BLaER1 (cell line): ENCODE measurements around the gene MN1.

Experiments used
- H3K27ac ChIP-seq: shearing (Covaris generic); formaldehyde crosslinking; 2 replicates; pipeline ENCODE4 v1.8.1; 2022
- H3K27me3 ChIP-seq: shearing (Covaris generic); formaldehyde crosslinking; 2 replicates; pipeline ENCODE4 v1.8.1; 2022
- H3K36me3 ChIP-seq: shearing (Covaris generic); formaldehyde crosslinking; 2 replicates; pipeline ENCODE4 v1.8.1; 2022
- H3K4me1 ChIP-seq: shearing (Covaris generic); formaldehyde crosslinking; 2 replicates; pipeline ENCODE4 v1.8.1; 2022
- H3K4me2 ChIP-seq: shearing (Covaris generic); formaldehyde crosslinking; 2 replicates; pipeline ENCODE4 v1.8.1; 2022
- H3K4me3 ChIP-seq: shearing (Covaris generic); formaldehyde crosslinking; 2 replicates; pipeline ENCODE4 v1.8.1; 2022
- H3K9ac ChIP-seq: shearing (Covaris generic); formaldehyde crosslinking; 2 replicates; pipeline ENCODE4 v1.8.1; 2022
- H3K9me3 ChIP-seq: shearing (Covaris generic); formaldehyde crosslinking; 2 replicates; pipeline ENCODE4 v1.8.1; 2022
- H4K20me1 ChIP-seq: shearing (Covaris generic); formaldehyde crosslinking; 2 replicates; pipeline ENCODE4 v1.8.1; 2022
- Cebpa-rat ChIP-seq: shearing (Covaris generic); IDR thresholded peaks from 2 replicates; pipeline ENCODE4 v1.8.1; 2022

The MN1 gene

DNA sequence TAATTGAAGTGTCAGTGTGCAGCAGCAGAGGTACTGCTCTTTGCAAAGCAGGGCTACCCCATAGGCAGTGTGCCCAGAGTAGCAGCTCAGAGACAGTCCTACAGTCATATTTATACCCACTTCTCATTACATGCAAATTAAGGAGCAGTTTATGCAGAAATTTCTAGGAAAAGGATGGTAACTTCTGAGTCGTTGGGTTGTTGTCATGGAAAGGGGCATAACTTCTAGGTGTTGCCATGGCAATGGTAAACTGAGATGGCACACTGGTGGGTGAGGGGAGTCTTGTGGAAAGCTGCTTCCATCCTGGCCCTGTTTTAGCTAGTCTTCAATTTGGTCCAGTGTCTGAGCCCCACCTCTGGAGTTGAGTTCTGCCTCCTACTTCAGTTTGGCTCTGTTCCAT lies 77.4 kb downstream of the MN1 start:
- Histone ChIP-seq H3K4me3 (no peak overlapping the region), H3K27me3 (no peaks in the 10 kb centered on the region; the same call in 1 of the 2 replicates), H3K4me2 (no peak overlapping the region), H4K20me1 (no peaks in the 10 kb centered on the region), H3K9me3 (peaks cover 14% of the 10 kb centered on the region; the same call in 1 of the 2 replicates), H3K9ac (no peak overlapping the region), H3K27ac (no peak overlapping the region), H3K4me1 (peaks cover 45% of the 10 kb centered on the region), H3K36me3 (no peaks in the 10 kb centered on the region)
- TF ChIP-seq Cebpa-rat: no peak

- no peak overlapping the region for H3K9ac ChIP-seq
Measured at GRCh38 chr22:27723708-27724107, 77.8 kb downstream of the MN1 start.

GRCh38 chr22:27723158-27723557 lies 78.4 kb downstream of the MN1 start:
- Histone ChIP-seq H3K4me2 (no peak overlapping the region), H3K27me3 (no peaks in the 10 kb centered on the region; the same call in 1 of the 2 replicates), H3K4me3 (no peak overlapping the region), H3K36me3 (no peaks in the 10 kb centered on the region), H3K27ac (no peak overlapping the region), H3K4me1 (peaks cover 50% of the 10 kb centered on the region), H3K9me3 (peaks cover 14% of the 10 kb centered on the region; the same call in 1 of the 2 replicates), H3K9ac (no peak overlapping the region), H4K20me1 (no peaks in the 10 kb centered on the region)
- no peak for TF ChIP-seq Cebpa-rat

More at GRCh38 chr22:27723708-27724107, 77.8 kb downstream of the MN1 start:
- peaks cover 45% of the 10 kb centered on the region for H3K4me1 ChIP-seq
- no peak overlapping the region for H3K4me2 ChIP-seq
- no peak overlapping the region for H3K4me3 ChIP-seq
- no peak for TF ChIP-seq Cebpa-rat
- H3K27ac ChIP-seq: no peak overlapping the region
- H3K27me3 ChIP-seq: no peaks in the 10 kb centered on the region; the same call in 1 of the 2 replicates
- no peaks in the 10 kb centered on the region for H4K20me1 ChIP-seq
- H3K36me3 ChIP-seq: no peaks in the 10 kb centered on the region
- peaks cover 14% of the 10 kb centered on the region; the same call in 1 of the 2 replicates for H3K9me3 ChIP-seq

- H3K27me3 ChIP-seq: no peaks in the 10 kb centered on the region; the same call in 1 of the 2 replicates
- H3K36me3 ChIP-seq: no peaks in the 10 kb centered on the region
- no peak overlapping the region for H3K4me3 ChIP-seq
- no peak overlapping the region for H3K4me2 ChIP-seq
- H3K27ac ChIP-seq: no peak overlapping the region
- H3K9me3 ChIP-seq: peaks cover 14% of the 10 kb centered on the region; the same call in 1 of the 2 replicates
- peaks cover 44% of the 10 kb centered on the region for H3K4me1 ChIP-seq
- no peaks in the 10 kb centered on the region for H4K20me1 ChIP-seq
- no peak overlapping the region for H3K9ac ChIP-seq
- no peak for TF ChIP-seq Cebpa-rat
Measured at GRCh38 chr22:27720860-27721259, 80.7 kb downstream of the MN1 start.

- TF ChIP-seq Cebpa-rat: no peak
- Histone ChIP-seq H3K36me3 (no peaks in the 10 kb centered on the region), H3K4me1 (peaks cover 55% of the 10 kb centered on the region), H3K9me3 (peaks cover 14% of the 10 kb centered on the region; the same call in 1 of the 2 replicates), H3K4me2 (peak overlapping the region; percentile 59), H4K20me1 (no peaks in the 10 kb centered on the region), H3K27ac (peak overlapping the region; percentile 58; the same call in 1 of the 2 replicates), H3K9ac (no peak overlapping the region), H3K4me3 (no peak overlapping the region), H3K27me3 (no peaks in the 10 kb centered on the region; the same call in 1 of the 2 replicates)
Measured at GRCh38 chr22:27719535-27720227, 81.9 kb downstream of the MN1 start.

GRCh38 chr22:27719036-27719347 lies 82.6 kb downstream of the MN1 start:
- Histone ChIP-seq H3K36me3 (no peaks in the 10 kb centered on the region), H3K9me3 (peaks cover 9% of the 10 kb centered on the region; the same call in 1 of the 2 replicates), H3K4me3 (no peak overlapping the region), H3K9ac (no peak overlapping the region), H3K4me1 (peaks cover 59% of the 10 kb centered on the region), H3K27ac (peak overlapping the region; percentile 58; the same call in 1 of the 2 replicates), H3K4me2 (peak overlapping the region; percentile 59), H3K27me3 (no peaks in the 10 kb centered on the region; the same call in 1 of the 2 replicates), H4K20me1 (no peaks in the 10 kb centered on the region)
- no peak for TF ChIP-seq Cebpa-rat

GRCh38 chr22:27718186-27719035 lies 83.1 kb downstream of the MN1 start:
- no peak overlapping the region for H3K9ac ChIP-seq
- no peaks in the 10 kb centered on the region for H3K27me3 ChIP-seq
- H3K36me3 ChIP-seq: no peaks in the 10 kb centered on the region
- no peak for TF ChIP-seq Cebpa-rat
- H3K4me1 ChIP-seq: peaks cover 63% of the 10 kb centered on the region
- no peaks in the 10 kb centered on the region for H4K20me1 ChIP-seq
- H3K4me2 ChIP-seq: peak overlapping the region; percentile 59
- peaks cover 4% of the 10 kb centered on the region; the same call in 1 of the 2 replicates for H3K9me3 ChIP-seq
- no peak overlapping the region for H3K4me3 ChIP-seq
- H3K27ac ChIP-seq: no peak overlapping the region; the same call in 1 of the 2 replicates

- no peaks in the 10 kb centered on the region for H3K36me3 ChIP-seq
- H3K9ac ChIP-seq: no peak overlapping the region
- H4K20me1 ChIP-seq: no peaks in the 10 kb centered on the region
- TF ChIP-seq Cebpa-rat: no peak
- H3K4me1 ChIP-seq: peaks cover 63% of the 10 kb centered on the region
- no peaks in the 10 kb centered on the region for H3K9me3 ChIP-seq
- no peak overlapping the region for H3K27ac ChIP-seq
- H3K4me3 ChIP-seq: no peak overlapping the region
- H3K27me3 ChIP-seq: no peaks in the 10 kb centered on the region
- no peak overlapping the region for H3K4me2 ChIP-seq
Measured at GRCh38 chr22:27717094-27717493, 84.5 kb downstream of the MN1 start.

GRCh38 chr22:27716074-27716473 lies 85.5 kb downstream of the MN1 start:
- no peaks in the 10 kb centered on the region for H3K27me3 ChIP-seq
- no peaks in the 10 kb centered on the region for H4K20me1 ChIP-seq
- H3K4me1 ChIP-seq: peaks cover 69% of the 10 kb centered on the region

GRCh38 chr22:27715106-27715505 lies 86.5 kb downstream of the MN1 start:
- H3K9ac ChIP-seq: no peak overlapping the region
- H3K36me3 ChIP-seq: no peaks in the 10 kb centered on the region
- peak overlapping the region; percentile 18; the same call in 1 of the 2 replicates for H3K27ac ChIP-seq
- H3K27me3 ChIP-seq: no peaks in the 10 kb centered on the region
- H4K20me1 ChIP-seq: no peaks in the 10 kb centered on the region
- H3K4me1 ChIP-seq: peaks cover 69% of the 10 kb centered on the region
- H3K4me2 ChIP-seq: peak overlapping the region; percentile 47
- no peak for TF ChIP-seq Cebpa-rat
- no peak overlapping the region for H3K4me3 ChIP-seq
- H3K9me3 ChIP-seq: no peaks in the 10 kb centered on the region

More at GRCh38 chr22:27716074-27716473, 85.5 kb downstream of the MN1 start:
- Histone ChIP-seq H3K4me2 (no peak overlapping the region), H3K4me3 (no peak overlapping the region), H3K9ac (no peak overlapping the region), H3K36me3 (no peaks in the 10 kb centered on the region), H3K9me3 (no peaks in the 10 kb centered on the region), H3K27ac (no peak overlapping the region)
- no peak for TF ChIP-seq Cebpa-rat
